HEK293 (cell line): ENCODE data around the gene SPAAR.
A peak's percentile ranks its signal among the peaks of the same experiment; 100 is the strongest.

ENCODE experiments used
- CTCF ChIA-PET: fragments of 350-600 bp; formaldehyde crosslinking; extraction: SDS; loops from one replicate; lab custom pipeline; 2021; ENCODE audit warnings: antibody characterized with exemption; lab: Yijun Ruan, JAX
- POLR2A ChIA-PET: fragments of 300-600 bp; formaldehyde crosslinking; extraction: SDS; loops from one replicate; lab custom pipeline; 2020; ENCODE audit warnings: antibody characterized with exemption, inconsistent platforms; lab: Yijun Ruan, JAX
- H3K27ac ChIP-seq: fragments of 200-500 bp; sonication (Bioruptor generic); 2 replicates; pipeline ENCODE4 v1.5.1; 2014; ENCODE audit warnings: low read depth, low read length, control low read depth, inconsistent platforms; ENCODE audit errors: extremely low read depth
- H3K36me3 ChIP-seq, 2 experiments: fragments of 200-500 bp in 1 of 2; sonication (Bioruptor generic) in 1 of 2; 1 replicate in 1 of 2; 2 replicates in 1 of 2; pipeline ENCODE4 v1.5.1; 2014 to 2017; ENCODE audit warnings: inconsistent platforms in 2 of 2, low read length in 2 of 2; ENCODE audit not compliant: control insufficient read depth in 2 of 2, insufficient read depth in 1 of 2
- H3K4me1 ChIP-seq: fragments of 200-500 bp; sonication (Bioruptor generic); 2 replicates; pipeline ENCODE4 v1.5.1; 2014; ENCODE audit warnings: mild to moderate bottlenecking, low read length, inconsistent platforms; ENCODE audit not compliant: control insufficient read depth, insufficient read depth
- H3K4me3 ChIP-seq: 2 replicates; pipeline ENCODE4 v1.5.1; 2011; ENCODE audit warnings: low read depth, mild to moderate bottlenecking, control low read depth, low read length, moderate library complexity
- H3K9me3 ChIP-seq: fragments of 200-500 bp; sonication (Bioruptor generic); 2 replicates; pipeline ENCODE4 v1.5.1; 2014; ENCODE audit warnings: low read depth, low read length, inconsistent platforms; ENCODE audit not compliant: control insufficient read depth, insufficient read depth
- BCL6B ChIP-seq: fragments of 450-650 bp; formaldehyde crosslinking; IDR thresholded peaks from 2 replicates; pipeline ENCODE4 v1.5.1; 2017; ENCODE audit warnings: missing biosample characterization, missing genetic modification characterization
- CTCF ChIP-seq: fragments of 450-650 bp; formaldehyde crosslinking; IDR thresholded peaks from 2 replicates; pipeline ENCODE4 v1.5.1; 2016; ENCODE audit warnings: missing biosample characterization, missing genetic modification characterization
- GLIS1 ChIP-seq: fragments of 450-650 bp; formaldehyde crosslinking; IDR thresholded peaks from 2 replicates; pipeline ENCODE4 v1.5.1; 2016; ENCODE audit warnings: missing biosample characterization, missing genetic modification characterization
- HOXA7 ChIP-seq: sonication (generic); formaldehyde crosslinking; IDR thresholded peaks from 2 replicates; pipeline ENCODE4 v1.8.1; 2022; ENCODE audit warnings: missing genetic modification reagents, borderline replicate concordance
- HOXC10 ChIP-seq: sonication (generic); formaldehyde crosslinking; IDR thresholded peaks from 2 replicates; pipeline ENCODE4 v1.8.1; 2023; ENCODE audit warnings: mild to moderate bottlenecking, missing genetic modification reagents
- PRDM1 ChIP-seq: fragments of 450-650 bp; formaldehyde crosslinking; IDR thresholded peaks from 2 replicates; pipeline ENCODE4; 2016; ENCODE audit warnings: missing biosample characterization, missing genetic modification characterization
- PRDM10 ChIP-seq: fragments of 450-650 bp; formaldehyde crosslinking; IDR thresholded peaks from 2 replicates; pipeline ENCODE4 v1.5.1; 2016; ENCODE audit warnings: missing biosample characterization, missing genetic modification characterization
- PRDM4 ChIP-seq: fragments of 450-650 bp; formaldehyde crosslinking; IDR thresholded peaks from 2 replicates; pipeline ENCODE4 v1.5.1; 2017; ENCODE audit warnings: missing biosample characterization, missing genetic modification characterization
- PRDM6 ChIP-seq: fragments of 450-650 bp; formaldehyde crosslinking; IDR thresholded peaks from 2 replicates; pipeline ENCODE4 v1.5.1; 2017; ENCODE audit warnings: missing biosample characterization, missing genetic modification characterization
- RBAK ChIP-seq: fragments of 450-650 bp; formaldehyde crosslinking; IDR thresholded peaks from 2 replicates; pipeline ENCODE4 v1.5.1; 2016; ENCODE audit warnings: missing biosample characterization, missing genetic modification characterization
- SCRT1 ChIP-seq: fragments of 450-650 bp; formaldehyde crosslinking; IDR thresholded peaks from 2 replicates; pipeline ENCODE4 v1.5.1; 2016; ENCODE audit warnings: missing biosample characterization, missing genetic modification characterization, borderline replicate concordance
- TRIM28 ChIP-seq: IDR thresholded peaks from 2 replicates; pipeline ENCODE4 v1.6.1; 2011; ENCODE audit warnings: low read length, control low read depth, borderline replicate concordance
- ZBTB17 ChIP-seq: fragments of 450-650 bp; formaldehyde crosslinking; IDR thresholded peaks from 2 replicates; pipeline ENCODE4 v1.5.1; 2016; ENCODE audit warnings: missing biosample characterization, missing genetic modification characterization
- ZNF404 ChIP-seq: fragments of 450-650 bp; formaldehyde crosslinking; IDR thresholded peaks from 2 replicates; pipeline ENCODE4 v1.5.1; 2017; ENCODE audit warnings: missing biosample characterization, missing genetic modification characterization
- ZNF514 ChIP-seq: fragments of 450-650 bp; formaldehyde crosslinking; IDR thresholded peaks from 2 replicates; pipeline ENCODE4 v1.5.1; 2016; ENCODE audit warnings: missing biosample characterization, missing genetic modification characterization
- ZNF776 ChIP-seq: fragments of 450-650 bp; formaldehyde crosslinking; IDR thresholded peaks from 2 replicates; pipeline ENCODE4 v1.5.0; 2017; ENCODE audit warnings: missing biosample characterization, missing genetic modification characterization, borderline replicate concordance
- ZNF791 ChIP-seq: fragments of 450-650 bp; formaldehyde crosslinking; IDR thresholded peaks from 2 replicates; pipeline ENCODE4 v1.5.1; 2016; ENCODE audit warnings: missing biosample characterization, missing genetic modification characterization
- ZNF843 ChIP-seq: fragments of 450-650 bp; formaldehyde crosslinking; IDR thresholded peaks from 2 replicates; pipeline ENCODE4 v1.5.1; 2016; ENCODE audit warnings: missing biosample characterization, missing genetic modification characterization
- ZSCAN16 ChIP-seq: fragments of 450-650 bp; formaldehyde crosslinking; IDR thresholded peaks from 2 replicates; pipeline ENCODE4 v1.5.1; 2016; ENCODE audit warnings: missing biosample characterization, missing genetic modification characterization

SPAAR gene

GRCh38 chr9:35882263-35882848 is 26.9 kb upstream of the SPAAR start (continued):
- TF ChIP-seq HOXA7 (CRISPR knock-in tag) (no peak), RBAK (tag by site-specific recombination) (no peak), HOXC10 (CRISPR knock-in tag) (no peak), ZNF791 (tag by site-specific recombination) (no peak), PRDM1 (tag by site-specific recombination) (0 out of 2 replicates have a peak, but pooled peaks have one; percentile 30), GLIS1 (tag by site-specific recombination) (no peak), ZNF843 (tag by site-specific recombination) (no peak), CTCF (tag by site-specific recombination) (peak; percentile 41; the same call in 1 of the 2 replicates), ZBTB17 (peak; percentile 98), TRIM28 (no peak)

- Histone ChIP-seq H3K36me3 (no peaks in the 10 kb centered on the region), H3K9me3 (no peaks in the 10 kb centered on the region), H3K27ac (no peak overlapping the region), H3K4me3 (no peak overlapping the region), H3K4me1 (no peaks in the 10 kb centered on the region)
- ChIA-PET POLR2A (interaction anchor here (1.7 kb wide), 1 partner anchor 69 kb away, joined by 5 read pairs; the partner anchor contains the start of gene HINT2), CTCF (interaction anchor here (0.6 to 7.9 kb wide), 28 partner anchors 8 to 1413 kb away, joined by 3 to 120 read pairs (median 8); partner anchors contain the start of genes GBA2, HINT2, NPR2 and OR13J1)
- TF ChIP-seq PRDM10 (tag by site-specific recombination) (peak; percentile 75), SCRT1 (tag by site-specific recombination) (no peak), ZNF514 (tag by site-specific recombination) (no peak), PRDM4 (tag by site-specific recombination) (no peak), ZSCAN16 (tag by site-specific recombination) (no peak), PRDM6 (tag by site-specific recombination) (no peak), ZNF404 (tag by site-specific recombination) (no peak), ZNF776 (no peak), BCL6B (tag by site-specific recombination) (peak; percentile 71)
Observed at GRCh38 chr9:35882996-35883395, 26.3 kb upstream of the SPAAR start.
